ENCODE data around the gene R3HCC1L. TPM values are rescaled to one million over a fixed set of nuclear protein-coding genes. Genes with fewer than 3 reads are reported as not detected.

Gene R3HCC1L
- total RNA-seq, 4 donors from 2014 or later, result 15.9 to 20.3 (median 18.6) TPM

DNA sequence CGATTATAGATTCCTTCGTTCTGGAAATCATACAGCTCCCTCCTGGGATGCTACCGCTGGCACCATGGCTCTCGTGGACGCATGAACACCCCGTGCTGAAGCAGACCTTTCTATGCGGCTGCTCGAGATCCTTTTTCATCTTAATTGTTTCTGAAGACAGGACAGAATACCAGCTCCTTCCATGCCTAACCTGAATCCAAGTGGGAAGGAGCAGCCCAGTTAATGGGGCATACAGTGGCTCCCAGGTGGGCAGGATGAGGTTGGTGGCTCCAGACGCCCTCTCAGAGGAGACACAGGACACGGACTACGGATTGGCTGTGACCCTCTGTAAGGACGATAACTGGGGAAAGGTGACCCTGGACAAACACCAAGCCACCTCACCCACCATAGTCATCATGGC, 152.0 kb downstream of the R3HCC1L start:
- Histone ChIP-seq H3K36me3 (no peaks in the 10 kb centered on the region), H3K4me1 (peaks cover 17 to 26% of the 10 kb centered on the region in 2 donors), H3K4me3 (replicated peaks in 1 of 3) (no peak overlapping the region), H3K27me3 (no peaks in the 10 kb centered on the region), H3K27ac (peak overlapping the region in 2 of 3 donors; percentile 49 to 59), H3K9me3 (no peaks in the 10 kb centered on the region)
- WGBS, 2 donors, result 87 to 89% methylated on average over 12 of the region's 12 CpGs
- TF ChIP-seq POLR2A (IDR thresholded peaks at IDR 0.05), result no peak
- TF ChIP-seq, protein P1, sequence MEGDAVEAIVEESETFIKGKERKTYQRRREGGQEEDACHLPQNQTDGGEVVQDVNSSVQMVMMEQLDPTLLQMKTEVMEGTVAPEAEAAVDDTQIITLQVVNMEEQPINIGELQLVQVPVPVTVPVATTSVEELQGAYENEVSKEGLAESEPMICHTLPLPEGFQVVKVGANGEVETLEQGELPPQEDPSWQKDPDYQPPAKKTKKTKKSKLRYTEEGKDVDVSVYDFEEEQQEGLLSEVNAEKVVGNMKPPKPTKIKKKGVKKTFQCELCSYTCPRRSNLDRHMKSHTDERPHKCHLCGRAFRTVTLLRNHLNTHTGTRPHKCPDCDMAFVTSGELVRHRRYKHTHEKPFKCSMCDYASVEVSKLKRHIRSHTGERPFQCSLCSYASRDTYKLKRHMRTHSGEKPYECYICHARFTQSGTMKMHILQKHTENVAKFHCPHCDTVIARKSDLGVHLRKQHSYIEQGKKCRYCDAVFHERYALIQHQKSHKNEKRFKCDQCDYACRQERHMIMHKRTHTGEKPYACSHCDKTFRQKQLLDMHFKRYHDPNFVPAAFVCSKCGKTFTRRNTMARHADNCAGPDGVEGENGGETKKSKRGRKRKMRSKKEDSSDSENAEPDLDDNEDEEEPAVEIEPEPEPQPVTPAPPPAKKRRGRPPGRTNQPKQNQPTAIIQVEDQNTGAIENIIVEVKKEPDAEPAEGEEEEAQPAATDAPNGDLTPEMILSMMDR (IDR thresholded peaks at IDR 0.05), result no peak
- no peak for DNase-seq
- intact Hi-C loops (cut with DNase I), result no loop called here

DNA sequence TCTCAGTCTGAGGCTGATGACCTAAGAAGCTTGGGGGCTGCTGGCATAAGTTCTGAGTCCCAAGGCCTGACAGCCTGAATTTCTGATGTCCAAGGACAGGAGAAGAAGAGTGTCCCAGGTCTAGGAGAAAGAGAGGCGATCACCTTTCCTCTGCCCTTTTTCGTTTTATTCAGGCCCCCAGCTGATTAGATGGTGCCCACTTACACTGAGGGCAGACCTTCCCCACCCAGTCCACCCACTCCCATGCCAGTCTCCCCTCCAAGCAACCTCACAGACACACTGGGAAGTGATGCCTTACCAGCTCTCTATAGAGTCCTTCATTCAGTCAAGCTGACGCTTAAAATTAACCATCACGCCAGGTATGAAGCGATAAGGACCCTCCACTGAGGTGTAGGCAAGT, 152.9 kb downstream of the R3HCC1L start:
- H3K9me3 ChIP-seq, result no peaks in the 10 kb centered on the region
- WGBS, 2 donors, result 94 to 96% methylated on average over 5 of the region's 5 CpGs
- no peaks in the 10 kb centered on the region for H3K27me3 ChIP-seq
- H3K27ac ChIP-seq, result no peak overlapping the region
- intact Hi-C loops (cut with DNase I), result no loop called here
- no peaks in the 10 kb centered on the region for H3K36me3 ChIP-seq
- TF ChIP-seq, protein P1 (IDR thresholded peaks at IDR 0.05), result no peak
- TF ChIP-seq POLR2A (IDR thresholded peaks at IDR 0.05), result no peak
- H3K4me1 ChIP-seq, result peaks cover 17 to 26% of the 10 kb centered on the region in 2 donors
- H3K4me3 ChIP-seq (replicated peaks in 1 of 3), result no peak overlapping the region
- DNase-seq, result no peak

DNA sequence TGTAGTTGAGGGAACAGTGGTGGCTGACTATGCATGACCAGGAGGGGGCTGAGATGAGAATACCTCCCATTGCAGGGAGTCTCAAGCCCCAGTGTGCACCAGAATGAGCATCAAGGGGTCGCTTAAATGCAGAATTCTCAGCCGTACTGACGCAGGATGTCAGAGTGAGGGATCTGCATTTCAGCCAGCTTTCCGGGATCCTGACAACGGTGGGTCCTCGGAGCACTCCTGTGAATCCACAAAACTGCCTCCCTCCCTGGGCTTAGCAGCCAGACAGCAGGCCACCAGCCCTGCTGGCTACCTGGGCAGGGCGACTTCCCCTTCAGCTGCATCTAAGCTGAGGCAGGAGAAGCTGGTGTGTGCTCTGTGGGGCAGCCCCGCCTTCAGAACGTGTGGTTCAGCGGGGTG, 155.3 kb downstream of the R3HCC1L start:
- 62 to 76% methylated on average over 6 to 9 of the region's 10 CpGs for whole genome bisulfite sequencing, 2 donors
- Histone ChIP-seq H3K27me3 (no peaks in the 10 kb centered on the region), H3K4me1 (peaks cover 14 to 25% of the 10 kb centered on the region in 2 donors), H3K36me3 (no peaks in the 10 kb centered on the region), H3K9me3 (no peaks in the 10 kb centered on the region), H3K27ac (no peak overlapping the region), H3K4me3 (replicated peaks in 1 of 3) (no peak overlapping the region)
- no peak for DNase-seq
- TF ChIP-seq POLR2A (IDR thresholded peaks at IDR 0.05), result no peak
- TF ChIP-seq, protein P1 (IDR thresholded peaks at IDR 0.05), result no peak
- intact Hi-C loops (cut with DNase I), result no loop called here

GRCh38 chr10:98292971-98293370, 158.5 kb downstream of the R3HCC1L start:
- Histone ChIP-seq H3K4me1 (peaks cover 0 to 7% of the 10 kb centered on the region in 2 donors), H3K27me3 (no peaks in the 10 kb centered on the region), H3K36me3 (no peaks in the 10 kb centered on the region), H3K4me3 (replicated peaks in 1 of 3) (no peak overlapping the region), H3K27ac (no peak overlapping the region), H3K9me3 (no peaks in the 10 kb centered on the region)
- TF ChIP-seq, protein P1 (IDR thresholded peaks at IDR 0.05), result no peak
- no peak for TF ChIP-seq POLR2A (IDR thresholded peaks at IDR 0.05)
- intact Hi-C loops (cut with DNase I), result no loop called here
- 79 to 86% methylated on average over 2 to 4 of the region's 4 CpGs for WGBS, 2 donors
- no peak for DNase-seq

DNA sequence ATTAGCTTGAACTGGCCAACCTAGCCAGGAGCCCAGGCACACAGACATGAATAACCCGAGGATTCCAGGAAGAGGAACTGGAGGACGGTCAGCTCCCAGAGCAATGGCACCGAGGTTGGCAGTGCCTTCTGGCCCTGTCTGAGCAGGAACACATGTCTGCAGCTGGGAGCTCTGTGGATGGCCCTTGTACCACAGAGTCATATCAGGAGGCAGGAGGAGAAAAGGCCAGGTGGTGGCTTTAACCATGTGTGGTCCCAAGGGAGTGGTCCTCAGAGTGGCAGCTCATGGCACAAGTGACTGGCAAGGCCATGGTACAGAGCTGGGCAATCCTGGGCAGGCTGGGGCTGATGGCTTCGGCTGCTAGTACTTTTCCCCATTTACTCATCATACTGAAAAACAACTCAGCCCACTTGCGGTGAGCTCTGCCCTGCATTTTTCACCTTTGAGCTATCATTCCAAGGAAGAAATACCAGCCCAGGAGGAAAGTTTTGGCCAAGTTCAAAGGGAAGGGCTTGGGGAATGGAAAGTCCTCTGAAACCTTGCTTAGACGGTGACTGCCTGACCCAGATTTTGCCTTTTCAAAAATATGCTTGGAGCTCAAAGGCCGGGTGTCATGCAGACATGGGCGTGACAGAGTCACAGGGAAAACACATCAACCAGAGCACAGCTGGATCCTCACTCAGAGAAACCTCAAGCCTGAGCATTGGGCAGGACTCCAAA, 159.3 kb downstream of the R3HCC1L start:
- 77 to 85% methylated on average over 8 of the region's 8 CpGs for WGBS, 2 donors
- TF ChIP-seq POLR2A (IDR thresholded peaks at IDR 0.05), result no peak
- TF ChIP-seq, protein P1 (IDR thresholded peaks at IDR 0.05), result no peak
- H3K9me3 ChIP-seq, result no peaks in the 10 kb centered on the region
- H3K27ac ChIP-seq, result no peak overlapping the region
- no peaks in the 10 kb centered on the region for H3K36me3 ChIP-seq
- H3K4me3 ChIP-seq (replicated peaks in 1 of 3), result no peak overlapping the region
- intact Hi-C loops (cut with DNase I), result no loop called here
- H3K27me3 ChIP-seq, result no peaks in the 10 kb centered on the region
- H3K4me1 ChIP-seq, result peaks cover 0 to 7% of the 10 kb centered on the region in 2 donors
- DNase-seq, result no peak

All from thyroid gland (tissue), 4 donors.